ENCODE data around the gene CDK14.

Gene CDK14

GRCh38 chr7:91149341-91150246 lies 553.5 kb downstream of the CDK14 start:
- H3K27me3 ChIP-seq: no peaks in the 10 kb centered on the region
- H3K4me1 ChIP-seq: no peaks in the 10 kb centered on the region
- no peak for TF ChIP-seq CTCF (IDR thresholded peaks at IDR 0.05; ENCODE audit: low read depth, low read length)
- H3K4me3 ChIP-seq (ENCODE audit: low read depth, low read length): no peak overlapping the region
- no peaks in the 10 kb centered on the region for H3K36me3 ChIP-seq
- no peaks in the 10 kb centered on the region for H3K9me3 ChIP-seq
- DNase-seq: no peak

GRCh38 chr7:91151916-91152315 lies 555.8 kb downstream of the CDK14 start:
- no peak overlapping the region for H3K4me3 ChIP-seq (ENCODE audit: low read depth, low read length)
- DNase-seq: no peak

GRCh38 chr7:91156316-91157185 lies 560.4 kb downstream of the CDK14 start:
- no peaks in the 10 kb centered on the region for H3K36me3 ChIP-seq
- no peaks in the 10 kb centered on the region for H3K9me3 ChIP-seq
- no peaks in the 10 kb centered on the region for H3K27me3 ChIP-seq
- no peaks in the 10 kb centered on the region for H3K4me1 ChIP-seq
- no peak overlapping the region for H3K4me3 ChIP-seq (ENCODE audit: low read depth, low read length)
- DNase-seq: no peak
- TF ChIP-seq CTCF (IDR thresholded peaks at IDR 0.05; ENCODE audit: low read depth, low read length): no peak

More at GRCh38 chr7:91151916-91152315, 555.8 kb downstream of the CDK14 start:
- TF ChIP-seq CTCF (IDR thresholded peaks at IDR 0.05; ENCODE audit: low read depth, low read length): no peak
- H3K36me3 ChIP-seq: no peaks in the 10 kb centered on the region
- no peaks in the 10 kb centered on the region for H3K9me3 ChIP-seq
- H3K27me3 ChIP-seq: no peaks in the 10 kb centered on the region
- H3K4me1 ChIP-seq: no peaks in the 10 kb centered on the region

- TF ChIP-seq CTCF (IDR thresholded peaks at IDR 0.05; ENCODE audit: low read depth, low read length): no peak
- Histone ChIP-seq H3K4me3 (ENCODE audit: low read depth, low read length) (no peak overlapping the region), H3K36me3 (no peaks in the 10 kb centered on the region), H3K9me3 (no peaks in the 10 kb centered on the region), H3K27me3 (no peaks in the 10 kb centered on the region), H3K4me1 (no peaks in the 10 kb centered on the region)
- DNase-seq: no peak
Observed at GRCh38 chr7:91157579-91158320, 561.6 kb downstream of the CDK14 start.

GRCh38 chr7:91162436-91162835 lies 566.3 kb downstream of the CDK14 start:
- no peak for DNase-seq
- Histone ChIP-seq H3K4me3 (ENCODE audit: low read depth, low read length) (no peak overlapping the region), H3K36me3 (no peaks in the 10 kb centered on the region), H3K27me3 (no peaks in the 10 kb centered on the region), H3K9me3 (no peaks in the 10 kb centered on the region), H3K4me1 (no peaks in the 10 kb centered on the region)
- no peak for TF ChIP-seq CTCF (IDR thresholded peaks at IDR 0.05; ENCODE audit: low read depth, low read length)

All from BE2C (cell line).